K562 (cell line): ENCODE results near the gene BTG2. TPM values are rescaled to one million over a fixed set of nuclear protein-coding genes. Genes with fewer than 3 reads are reported as not detected.

Experiments
- DPF2 ChIP-seq: fragments of 450-650 bp; IDR thresholded peaks from 2 replicates; pipeline ENCODE4 v1.6.1; 2016
- HDAC1 ChIP-seq, 2 experiments: fragments of 450-650 bp; IDR thresholded peaks; 2 replicates each; pipeline ENCODE4 v1.6.1; 2016 to 2017; ENCODE audit warnings: inconsistent platforms in 1 of 2, mild to moderate bottlenecking in 1 of 2, moderate library complexity in 1 of 2
- ILK ChIP-seq: fragments of 450-650 bp; IDR thresholded peaks from 2 replicates; pipeline ENCODE4 v1.6.1; 2016; ENCODE audit warnings: missing genetic modification characterization, low read depth, mild to moderate bottlenecking, missing compliant biosample characterization, moderate library complexity, borderline replicate concordance
- KDM5B ChIP-seq: fragments of 200-600 bp; sonication (generic); IDR thresholded peaks from 2 replicates; pipeline ENCODE4 v1.6.1; 2012; ENCODE audit warnings: low read depth, mild to moderate bottlenecking, moderate library complexity, low read length, control low read depth, inconsistent platforms; ENCODE audit not compliant: insufficient replicate concordance
- L3MBTL2 ChIP-seq: fragments of 450-650 bp; IDR thresholded peaks from 2 replicates; pipeline ENCODE4 v1.6.1; 2016; ENCODE audit warnings: mild to moderate bottlenecking, moderate library complexity
- LEF1 ChIP-seq: fragments of 450-650 bp; IDR thresholded peaks from 2 replicates; pipeline ENCODE4 v1.6.1; 2016; ENCODE audit warnings: mild to moderate bottlenecking
- MAFK ChIP-seq: IDR thresholded peaks from 2 replicates; pipeline ENCODE4 v1.6.1; 2011; ENCODE audit warnings: low read length, improper control_type of control experiment
- MEF2A ChIP-seq: IDR thresholded peaks from 2 replicates; pipeline ENCODE4 v1.6.1; 2011; ENCODE audit warnings: low read depth, mild to moderate bottlenecking, low read length, moderate library complexity; ENCODE audit not compliant: control insufficient read depth
- MEIS2 ChIP-seq: fragments of 450-650 bp; IDR thresholded peaks from 2 replicates; pipeline ENCODE4 v1.6.1; 2014; ENCODE audit warnings: mild to moderate bottlenecking; ENCODE audit not compliant: partially characterized antibody
- MLLT1 ChIP-seq, 2 experiments: fragments of 450-650 bp; IDR thresholded peaks; 2 replicates each; pipeline ENCODE4 v1.6.1; 2016
- MTA3 ChIP-seq: fragments of 450-650 bp; formaldehyde crosslinking; IDR thresholded peaks from 2 replicates; pipeline ENCODE4 v1.6.1; 2017; ENCODE audit warnings: mild to moderate bottlenecking, borderline replicate concordance
- MYNN ChIP-seq, 2 experiments: sonication (generic); formaldehyde crosslinking in 1 of 2; IDR thresholded peaks; 2 replicates each; pipeline versions ENCODE4 v1.5.0 to v1.6.1; 2016 to 2020; ENCODE audit warnings: antibody characterized with exemption in 1 of 2, missing genetic modification reagents in 1 of 2
- NONO ChIP-seq, 2 experiments: fragments of 200-400 bp in 1 of 2; fragments of 450-650 bp in 1 of 2; formaldehyde crosslinking in 1 of 2; IDR thresholded peaks; 2 replicates each; pipeline ENCODE4 v1.6.1; 2017; ENCODE audit warnings: low read depth in 2 of 2, mild to moderate bottlenecking in 2 of 2, moderate library complexity in 2 of 2, low read length in 1 of 2
- RFX7 ChIP-seq: fragments of 250-450 bp; sonication (Bioruptor Pico); IDR thresholded peaks from 2 replicates; pipeline ENCODE4 v1.5.1; 2021; ENCODE audit warnings: mild to moderate bottlenecking
- SREBF2 ChIP-seq: sonication (generic); formaldehyde crosslinking; IDR thresholded peaks from 2 replicates; pipeline ENCODE4 v1.4.0; 2020; ENCODE audit warnings: mild to moderate bottlenecking, missing genetic modification reagents
- TRIM25 ChIP-seq: fragments of 450-650 bp; IDR thresholded peaks from 2 replicates; pipeline ENCODE4 v1.7.0; 2016; ENCODE audit warnings: borderline replicate concordance
- U2AF1 ChIP-seq: fragments of 200-400 bp; formaldehyde crosslinking; optimal IDR thresholded peaks from 2 replicates; pipeline ENCODE3; 2017; ENCODE audit warnings: mild to moderate bottlenecking, low read depth, low read length, moderate library complexity
- ZBTB17 ChIP-seq: fragments of 450-650 bp; formaldehyde crosslinking; IDR thresholded peaks from 2 replicates; pipeline ENCODE4 v1.4.0; 2020; ENCODE audit warnings: mild to moderate bottlenecking
- ZBTB34 ChIP-seq: fragments of 250-450 bp; sonication (Bioruptor Pico); IDR thresholded peaks from 2 replicates; pipeline ENCODE4 v1.8.0; 2021; ENCODE audit warnings: mild to moderate bottlenecking, moderate library complexity
- ZC3H4 ChIP-seq: sonication (generic); formaldehyde crosslinking; IDR thresholded peaks from 2 replicates; pipeline ENCODE4 v1.9.0; 2021; ENCODE audit warnings: missing genetic modification reagents, borderline replicate concordance
- ZNF263 ChIP-seq: sonication (generic); formaldehyde crosslinking; IDR thresholded peaks from 2 replicates; pipeline ENCODE4 v1.8.0; 2022; ENCODE audit warnings: mild to moderate bottlenecking, missing genetic modification reagents, borderline replicate concordance
- ZNF561 ChIP-seq: fragments of 450-650 bp; formaldehyde crosslinking; conservative IDR thresholded peaks from 2 replicates; pipeline ENCODE4 v1.4.0; 2020; ENCODE audit warnings: mild to moderate bottlenecking, moderate library complexity
- polyA plus RNA-seq, 8 experiments: library from polyadenylated mRNA; depleted of rRNA in 4 of 8; stranded (reverse) in 5 of 8; unstranded in 3 of 8; fragments of >200 nt; fragmentation: Nextera tagmentation in 2 of 8; fragmentation: Illumina TruSeq in 1 of 8; extraction: Ambion mirVana in 2 of 8; extraction: Trizol in 1 of 8; gene quantifications; 2 replicates each; pipeline versions ENCODE4 v1.2.1 to v1.2.3, GENCODE V29; 2011 to 2014; ENCODE audit warnings: inconsistent platforms in 1 of 8, missing spikeins in 1 of 8
- total RNA-seq, 7 experiments: library from RNA; depleted of rRNA in 6 of 7; stranded (reverse); fragments of >200 nt in 6 of 7; fragmentation: Illumina TruSeq in 2 of 7; extraction: Trizol in 2 of 7; gene quantifications; 2 replicates each; pipeline versions ENCODE4 v1.2.1 to v1.2.3, GENCODE V29; 2011 to 2021; ENCODE audit warnings: low replicate concordance in 1 of 7
- TF ChIP-seq, protein P1 (sequence below): fragments of 450-650 bp; IDR thresholded peaks from one replicate; pipeline ENCODE4 v1.6.1; 2018; ENCODE audit warnings: mild to moderate bottlenecking, moderate library complexity; ENCODE audit not compliant: partially characterized antibody

The BTG2 gene
- total and polyA plus RNA-seq, 9 of the 15 experiments (the other 6 are each of a cell fraction or from before 2014, with no cell fraction given): 2.3 to 41.9 (median 8.7) TPM

- TF ChIP-seq, protein P1, sequence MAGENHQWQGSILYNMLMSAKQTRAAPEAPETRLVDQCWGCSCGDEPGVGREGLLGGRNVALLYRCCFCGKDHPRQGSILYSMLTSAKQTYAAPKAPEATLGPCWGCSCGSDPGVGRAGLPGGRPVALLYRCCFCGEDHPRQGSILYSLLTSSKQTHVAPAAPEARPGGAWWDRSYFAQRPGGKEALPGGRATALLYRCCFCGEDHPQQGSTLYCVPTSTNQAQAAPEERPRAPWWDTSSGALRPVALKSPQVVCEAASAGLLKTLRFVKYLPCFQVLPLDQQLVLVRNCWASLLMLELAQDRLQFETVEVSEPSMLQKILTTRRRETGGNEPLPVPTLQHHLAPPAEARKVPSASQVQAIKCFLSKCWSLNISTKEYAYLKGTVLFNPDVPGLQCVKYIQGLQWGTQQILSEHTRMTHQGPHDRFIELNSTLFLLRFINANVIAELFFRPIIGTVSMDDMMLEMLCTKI: no peak
- TF ChIP-seq LEF1: peak; percentile 68; the same call in 1 of the 2 replicates
- TF ChIP-seq MEF2A: no peak
- TF ChIP-seq TRIM25: no peak
- no peak for TF ChIP-seq NONO (IDR thresholded peaks at IDR 0.05; ENCODE audit: low read depth in 2 of 2, low read length in 1 of 2)
- peak; percentile 84 for TF ChIP-seq L3MBTL2
- TF ChIP-seq U2AF1: no peak
- TF ChIP-seq DPF2: peak; percentile 60
- peak; percentile 50; the same call in 1 of the 2 replicates for TF ChIP-seq MTA3
- no peak for TF ChIP-seq ZC3H4
- TF ChIP-seq SREBF2: no peak
- TF ChIP-seq ZBTB17 (CRISPR knock-in tag): peak; percentile 30; the same call in 1 of the 2 replicates
- 0 out of 2 replicates have a peak, but pooled peaks have one; percentile 18 for TF ChIP-seq MYNN (IDR thresholded peaks at IDR 0.05)
- no peak for TF ChIP-seq MYNN (CRISPR knock-in tag; IDR thresholded peaks at IDR 0.05)
- TF ChIP-seq KDM5B: no peak
- no peak for TF ChIP-seq RFX7 (CRISPR knock-in tag)
- no peak for TF ChIP-seq MLLT1 (IDR thresholded peaks at IDR 0.05)
- TF ChIP-seq MAFK: no peak
- TF ChIP-seq ZNF263 (CRISPR knock-in tag): no peak; the same call in 1 of the 2 replicates
- no peak for TF ChIP-seq ILK (tag)
- TF ChIP-seq HDAC1 (IDR thresholded peaks at IDR 0.05): peak in 1 of 2 experiments; percentile 86; a peak in 2 of 4 replicates
- TF ChIP-seq ZBTB34 (CRISPR knock-in tag): peak; percentile 37; the same call in 1 of the 2 replicates
- no peak for TF ChIP-seq MEIS2
- TF ChIP-seq ZNF561 (CRISPR knock-in tag): no peak
These were observed 15.9 kb upstream of the BTG2 start (continued) for GRCh38 chr1:203289281-203289981.
